ENCODE data around the gene SLC28A1. TPM values are rescaled to one million over a fixed set of nuclear protein-coding genes. Genes with fewer than 3 reads are reported as not detected.

Gene SLC28A1
- total RNA-seq, 1 experiment from 2014 or later: not detected

GRCh38 chr15:84956199-84956598, 71.7 kb downstream of the SLC28A1 start:
- no peak overlapping the region for H3K27ac ChIP-seq (ENCODE audit: low read length)
- DNase-seq: no peak
- H3K9ac ChIP-seq (ENCODE audit: low read length): no peak overlapping the region
- H3K27me3 ChIP-seq (ENCODE audit: low read length): no peaks in the 10 kb centered on the region
- no peak overlapping the region for H3K4me3 ChIP-seq (ENCODE audit: low read length)
- no peaks in the 10 kb centered on the region for H3K79me2 ChIP-seq (ENCODE audit: low read length)
- no peaks in the 10 kb centered on the region for H3K4me1 ChIP-seq (ENCODE audit: low read length)
- no peaks in the 10 kb centered on the region for H3K36me3 ChIP-seq (ENCODE audit: insufficient read depth, low read length)
- H4K20me1 ChIP-seq (ENCODE audit: insufficient read depth, low read depth, low read length): no peaks in the 10 kb centered on the region
- no peak overlapping the region for H3K4me2 ChIP-seq (ENCODE audit: low read depth, low read length, poor library complexity, severe bottlenecking)
- H2AFZ ChIP-seq (ENCODE audit: low read length): no peak overlapping the region
- H3K9me2 ChIP-seq (replicated peaks; ENCODE audit: insufficient read depth, low read length): no peaks in the 10 kb centered on the region
- no peaks in the 10 kb centered on the region for H3K9me3 ChIP-seq (ENCODE audit: low read length)

GRCh38 chr15:84960391-84961113, 76.1 kb downstream of the SLC28A1 start:
- Histone ChIP-seq H3K36me3 (ENCODE audit: insufficient read depth, low read length) (no peaks in the 10 kb centered on the region), H3K4me1 (ENCODE audit: low read length) (no peaks in the 10 kb centered on the region), H3K27me3 (ENCODE audit: low read length) (no peaks in the 10 kb centered on the region), H4K20me1 (ENCODE audit: insufficient read depth, low read depth, low read length) (no peaks in the 10 kb centered on the region), H3K4me3 (ENCODE audit: low read length) (no peak overlapping the region), H3K9me2 (replicated peaks; ENCODE audit: insufficient read depth, low read length) (no peaks in the 10 kb centered on the region), H3K9ac (ENCODE audit: low read length) (no peak overlapping the region), H3K9me3 (ENCODE audit: low read length) (no peaks in the 10 kb centered on the region), H2AFZ (ENCODE audit: low read length) (no peak overlapping the region), H3K4me2 (ENCODE audit: low read depth, low read length, poor library complexity, severe bottlenecking) (no peak overlapping the region), H3K79me2 (ENCODE audit: low read length) (no peaks in the 10 kb centered on the region), H3K27ac (ENCODE audit: low read length) (no peak overlapping the region)
- no peak for DNase-seq

- H4K20me1 ChIP-seq (ENCODE audit: insufficient read depth, low read depth, low read length): no peaks in the 10 kb centered on the region
Measured at GRCh38 chr15:84961114-84961452, 76.6 kb downstream of the SLC28A1 start.

GRCh38 chr15:84961707-84962106, 77.2 kb downstream of the SLC28A1 start:
- Histone ChIP-seq H4K20me1 (ENCODE audit: insufficient read depth, low read depth, low read length) (no peaks in the 10 kb centered on the region), H3K4me3 (ENCODE audit: low read length) (no peak overlapping the region), H3K79me2 (ENCODE audit: low read length) (no peaks in the 10 kb centered on the region), H2AFZ (ENCODE audit: low read length) (no peak overlapping the region), H3K4me2 (ENCODE audit: low read depth, low read length, poor library complexity, severe bottlenecking) (no peak overlapping the region), H3K9me3 (ENCODE audit: low read length) (no peaks in the 10 kb centered on the region), H3K9ac (ENCODE audit: low read length) (no peak overlapping the region), H3K36me3 (ENCODE audit: insufficient read depth, low read length) (no peaks in the 10 kb centered on the region), H3K4me1 (ENCODE audit: low read length) (no peaks in the 10 kb centered on the region), H3K9me2 (replicated peaks; ENCODE audit: insufficient read depth, low read length) (no peaks in the 10 kb centered on the region), H3K27ac (ENCODE audit: low read length) (no peak overlapping the region), H3K27me3 (ENCODE audit: low read length) (no peaks in the 10 kb centered on the region)
- no peak for DNase-seq

More at GRCh38 chr15:84961114-84961452, 76.6 kb downstream of the SLC28A1 start:
- Histone ChIP-seq H3K36me3 (ENCODE audit: insufficient read depth, low read length) (no peaks in the 10 kb centered on the region), H3K9me2 (replicated peaks; ENCODE audit: insufficient read depth, low read length) (no peaks in the 10 kb centered on the region), H3K9me3 (ENCODE audit: low read length) (no peaks in the 10 kb centered on the region), H2AFZ (ENCODE audit: low read length) (no peak overlapping the region), H3K9ac (ENCODE audit: low read length) (no peak overlapping the region), H3K27me3 (ENCODE audit: low read length) (no peaks in the 10 kb centered on the region), H3K4me3 (ENCODE audit: low read length) (no peak overlapping the region), H3K27ac (ENCODE audit: low read length) (no peak overlapping the region), H3K79me2 (ENCODE audit: low read length) (no peaks in the 10 kb centered on the region), H3K4me1 (ENCODE audit: low read length) (no peaks in the 10 kb centered on the region), H3K4me2 (ENCODE audit: low read depth, low read length, poor library complexity, severe bottlenecking) (no peak overlapping the region)
- no peak for DNase-seq

- H3K36me3 ChIP-seq (ENCODE audit: insufficient read depth, low read length): no peaks in the 10 kb centered on the region
- no peaks in the 10 kb centered on the region for H3K9me3 ChIP-seq (ENCODE audit: low read length)
- H3K9ac ChIP-seq (ENCODE audit: low read length): no peak overlapping the region
- H4K20me1 ChIP-seq (ENCODE audit: insufficient read depth, low read depth, low read length): no peaks in the 10 kb centered on the region
- no peak overlapping the region for H3K27ac ChIP-seq (ENCODE audit: low read length)
- H3K4me2 ChIP-seq (ENCODE audit: low read depth, low read length, poor library complexity, severe bottlenecking): no peak overlapping the region
- no peak overlapping the region for H2AFZ ChIP-seq (ENCODE audit: low read length)
- H3K27me3 ChIP-seq (ENCODE audit: low read length): no peaks in the 10 kb centered on the region
- DNase-seq: no peak
- no peaks in the 10 kb centered on the region for H3K79me2 ChIP-seq (ENCODE audit: low read length)
- H3K4me3 ChIP-seq (ENCODE audit: low read length): no peak overlapping the region
- H3K4me1 ChIP-seq (ENCODE audit: low read length): no peaks in the 10 kb centered on the region
- H3K9me2 ChIP-seq (replicated peaks; ENCODE audit: insufficient read depth, low read length): no peaks in the 10 kb centered on the region
Measured at GRCh38 chr15:84962955-84963354, 78.5 kb downstream of the SLC28A1 start.

GRCh38 chr15:84967380-84967779, 82.9 kb downstream of the SLC28A1 start:
- no peaks in the 10 kb centered on the region for H3K9me3 ChIP-seq (ENCODE audit: low read length)
- H4K20me1 ChIP-seq (ENCODE audit: insufficient read depth, low read depth, low read length): no peaks in the 10 kb centered on the region
- H3K27ac ChIP-seq (ENCODE audit: low read length): no peak overlapping the region
- H3K27me3 ChIP-seq (ENCODE audit: low read length): no peaks in the 10 kb centered on the region
- H3K9me2 ChIP-seq (replicated peaks; ENCODE audit: insufficient read depth, low read length): no peaks in the 10 kb centered on the region
- no peaks in the 10 kb centered on the region for H3K36me3 ChIP-seq (ENCODE audit: insufficient read depth, low read length)
- no peak overlapping the region for H3K4me2 ChIP-seq (ENCODE audit: low read depth, low read length, poor library complexity, severe bottlenecking)
- H3K79me2 ChIP-seq (ENCODE audit: low read length): no peaks in the 10 kb centered on the region
- H3K9ac ChIP-seq (ENCODE audit: low read length): no peak overlapping the region
- H3K4me1 ChIP-seq (ENCODE audit: low read length): no peaks in the 10 kb centered on the region
- no peak overlapping the region for H3K4me3 ChIP-seq (ENCODE audit: low read length)
- DNase-seq: no peak
- no peak overlapping the region for H2AFZ ChIP-seq (ENCODE audit: low read length)

GRCh38 chr15:84968301-84968700, 83.8 kb downstream of the SLC28A1 start:
- Histone ChIP-seq H3K9me2 (replicated peaks; ENCODE audit: insufficient read depth, low read length) (no peaks in the 10 kb centered on the region), H3K36me3 (ENCODE audit: insufficient read depth, low read length) (no peaks in the 10 kb centered on the region), H4K20me1 (ENCODE audit: insufficient read depth, low read depth, low read length) (no peaks in the 10 kb centered on the region), H2AFZ (ENCODE audit: low read length) (no peak overlapping the region), H3K27me3 (ENCODE audit: low read length) (no peaks in the 10 kb centered on the region), H3K9ac (ENCODE audit: low read length) (no peak overlapping the region), H3K9me3 (ENCODE audit: low read length) (no peaks in the 10 kb centered on the region), H3K4me3 (ENCODE audit: low read length) (no peak overlapping the region), H3K79me2 (ENCODE audit: low read length) (no peaks in the 10 kb centered on the region), H3K4me2 (ENCODE audit: low read depth, low read length, poor library complexity, severe bottlenecking) (no peak overlapping the region), H3K4me1 (ENCODE audit: low read length) (no peaks in the 10 kb centered on the region), H3K27ac (ENCODE audit: low read length) (no peak overlapping the region)
- no peak for DNase-seq

GRCh38 chr15:84969257-84969656, 84.8 kb downstream of the SLC28A1 start:
- Histone ChIP-seq H3K4me2 (ENCODE audit: low read depth, low read length, poor library complexity, severe bottlenecking) (no peak overlapping the region), H3K9me2 (replicated peaks; ENCODE audit: insufficient read depth, low read length) (no peaks in the 10 kb centered on the region), H2AFZ (ENCODE audit: low read length) (no peak overlapping the region), H3K4me1 (ENCODE audit: low read length) (no peaks in the 10 kb centered on the region), H3K4me3 (ENCODE audit: low read length) (no peak overlapping the region), H4K20me1 (ENCODE audit: insufficient read depth, low read depth, low read length) (no peaks in the 10 kb centered on the region), H3K27ac (ENCODE audit: low read length) (no peak overlapping the region), H3K9ac (ENCODE audit: low read length) (no peak overlapping the region), H3K36me3 (ENCODE audit: insufficient read depth, low read length) (no peaks in the 10 kb centered on the region), H3K79me2 (ENCODE audit: low read length) (no peaks in the 10 kb centered on the region), H3K9me3 (ENCODE audit: low read length) (no peaks in the 10 kb centered on the region), H3K27me3 (ENCODE audit: low read length) (no peaks in the 10 kb centered on the region)
- no peak for DNase-seq

Data from Karpas-422 (cell line).